Activated gamma-delta T cell (primary cell): ENCODE measurements around the gene SMIM30.
A peak's percentile ranks its signal among the peaks of the same experiment; 100 is the strongest.
"Not testable (repeated sequence)": the region's sequence is repeated elsewhere in the genome, so short reads cannot be mapped to it uniquely, and the experiment has no call there.

ENCODE experiments used
- DNase-seq: peaks from one replicate; lab custom pipeline; 2025; lab: John Stamatoyannopoulos, UW
- total RNA-seq, 2 donors: gene quantifications; one replicate each; lab custom pipeline; 2026; lab: John Stamatoyannopoulos, UW

SMIM30 gene, protein sequence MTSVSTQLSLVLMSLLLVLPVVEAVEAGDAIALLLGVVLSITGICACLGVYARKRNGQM
- total RNA-seq, result 13.4 to 15.8 reads per million in 2 donors

DNA sequence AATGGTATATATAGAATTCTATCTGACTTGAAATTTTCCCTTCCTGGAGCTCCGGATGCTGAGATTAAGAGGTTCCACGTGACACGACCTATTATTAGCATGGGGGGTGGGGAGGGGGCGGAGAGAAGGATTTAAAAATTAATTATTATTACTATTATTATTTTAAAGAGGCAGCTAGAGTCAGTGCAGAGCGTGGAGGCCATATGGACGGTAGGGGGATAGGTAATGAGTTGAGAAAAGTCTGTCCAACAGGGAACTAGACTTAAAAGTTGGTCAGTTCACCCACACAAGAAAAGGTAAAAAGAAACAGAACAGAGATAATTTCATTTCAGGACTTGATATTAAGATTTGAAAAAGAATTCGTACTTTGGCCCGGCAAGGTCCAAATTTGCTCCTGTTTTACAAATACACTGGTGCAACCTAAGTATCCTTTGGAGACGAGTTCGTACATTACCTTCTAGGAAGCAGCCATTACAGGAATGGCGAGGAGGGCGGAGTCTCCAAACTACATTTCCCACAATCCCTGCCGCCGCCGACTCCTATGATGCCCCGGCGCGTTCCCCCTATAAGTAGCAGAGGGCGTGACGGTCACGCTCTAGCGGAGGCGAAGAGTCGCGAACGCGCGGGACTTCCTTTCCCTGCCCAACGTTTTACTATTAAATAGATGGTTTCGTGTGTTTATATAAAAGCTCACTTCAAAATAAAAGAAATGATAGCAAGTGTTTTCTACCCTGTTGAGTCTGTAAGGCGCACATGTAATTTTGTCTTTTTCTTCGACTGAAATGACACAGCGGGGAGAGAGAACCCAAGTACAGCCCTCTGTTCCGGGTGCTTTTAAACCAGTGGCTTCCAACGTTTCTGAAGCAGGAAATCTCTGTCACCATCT lies at the start of gene SMIM30:
SMIM30 (minus strand) TSS at position 481 of the 886 bp plus-strand sequence. CDS start 976 bp downstream, outside the sequence.
- peak; percentile 36 for DNase-seq

DNA sequence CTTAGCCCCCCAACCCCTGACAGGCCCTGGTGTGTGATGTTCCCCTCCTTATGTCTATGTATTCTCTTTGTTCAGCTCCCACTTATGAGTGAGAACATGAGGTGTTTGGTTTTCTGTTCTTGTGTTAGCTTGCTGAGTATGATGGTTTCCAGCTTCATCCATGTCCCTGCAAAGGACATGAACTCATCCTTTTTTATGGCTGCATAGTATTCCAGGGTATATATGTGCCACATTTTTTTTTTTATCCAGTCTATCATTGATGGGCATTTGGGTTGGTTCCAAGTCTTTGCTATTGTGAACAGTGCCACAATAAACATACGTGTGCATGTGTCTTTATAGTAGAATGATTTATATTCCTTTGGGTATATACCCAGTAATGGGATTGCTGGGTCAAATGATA lies 47.8 kb upstream of the SMIM30 start:
- DNase-seq, result not testable (repeated sequence)

DNA sequence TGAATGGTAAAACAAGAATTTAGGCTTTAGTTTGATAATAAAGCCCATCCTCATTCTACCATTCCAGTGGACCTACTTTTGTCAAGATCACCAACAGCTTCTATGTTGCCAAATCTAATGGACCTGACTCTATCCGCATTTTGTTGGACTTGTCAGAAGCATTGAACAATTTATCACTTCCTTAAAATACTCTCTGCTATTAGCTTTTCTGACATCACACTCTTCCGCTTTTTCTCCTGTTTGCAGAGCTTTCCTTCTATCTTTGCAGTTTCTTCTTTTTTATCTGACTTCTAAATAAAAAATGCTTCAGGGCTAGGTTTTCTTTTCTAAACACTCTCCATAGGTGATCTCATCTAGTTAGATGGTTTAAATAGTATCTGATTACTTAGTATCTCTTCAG lies 42.7 kb upstream of the SMIM30 start:
- no peak for DNase-seq

DNA sequence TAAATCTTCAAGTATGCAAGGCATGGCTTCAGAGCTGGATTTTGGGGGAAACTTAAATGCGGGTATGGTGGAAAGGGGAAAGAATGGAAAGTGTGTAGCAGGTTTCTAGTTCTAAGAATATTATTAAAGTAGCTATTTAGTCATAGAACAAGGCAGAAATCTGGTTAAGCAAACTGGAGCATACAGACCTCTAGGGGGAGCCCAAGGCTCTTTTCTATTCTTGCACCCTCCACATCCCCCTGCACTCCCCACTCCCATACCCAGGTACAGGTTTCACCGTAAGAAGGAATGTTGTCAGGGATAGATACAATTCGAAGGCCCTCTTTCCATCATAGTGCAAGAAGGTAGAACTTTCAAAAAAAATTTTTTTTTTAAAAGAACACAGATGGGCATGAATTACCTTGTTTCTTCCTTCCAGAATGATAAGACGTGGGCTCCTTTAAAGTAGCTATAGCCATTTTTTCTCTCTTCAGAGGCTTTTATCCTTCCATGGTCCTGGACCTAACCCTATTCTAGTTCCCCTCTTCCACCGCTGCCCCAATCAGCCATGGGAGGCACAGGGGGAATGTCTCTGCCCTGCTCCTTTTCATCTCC lies 41.5 kb upstream of the SMIM30 start:
- DNase-seq, result no peak

DNA sequence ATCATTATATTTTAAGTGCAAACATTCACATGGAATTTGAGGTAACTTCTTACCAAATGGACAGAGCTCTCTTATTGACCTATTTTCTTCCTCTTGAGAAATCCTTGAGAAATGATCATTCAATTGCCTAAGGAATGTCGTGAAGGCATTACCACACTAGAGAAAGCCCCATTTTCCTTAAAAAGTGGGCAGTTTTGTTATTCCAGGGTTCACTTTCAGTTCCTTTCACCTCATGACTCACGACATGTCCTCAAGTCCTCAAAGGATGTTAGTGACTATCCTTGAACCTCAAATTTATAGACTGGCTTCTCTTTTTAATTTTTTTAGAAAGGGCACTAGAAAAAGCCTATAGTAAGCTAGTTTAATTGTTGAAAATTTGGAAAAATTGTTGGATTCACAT lies 40.4 kb upstream of the SMIM30 start:
- DNase-seq, result no peak

DNA sequence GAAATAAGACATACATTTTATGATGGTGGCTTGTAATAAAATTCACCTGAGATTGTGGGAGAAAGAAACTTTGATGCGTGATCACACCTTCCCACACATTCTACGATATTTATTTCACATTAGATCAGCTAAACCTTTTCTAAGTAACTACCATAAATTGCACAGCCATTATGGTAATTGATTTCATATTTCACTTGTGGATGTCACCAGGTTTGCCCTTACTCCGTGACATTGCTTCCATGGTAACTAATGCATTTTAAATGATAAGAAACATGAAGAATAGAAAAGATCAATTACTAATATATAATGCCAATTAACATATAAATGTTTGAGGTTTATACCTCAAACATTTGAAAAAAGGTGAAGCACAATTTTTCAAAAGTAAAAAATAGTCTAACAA lies 35.8 kb upstream of the SMIM30 start:
- no peak for DNase-seq

DNA sequence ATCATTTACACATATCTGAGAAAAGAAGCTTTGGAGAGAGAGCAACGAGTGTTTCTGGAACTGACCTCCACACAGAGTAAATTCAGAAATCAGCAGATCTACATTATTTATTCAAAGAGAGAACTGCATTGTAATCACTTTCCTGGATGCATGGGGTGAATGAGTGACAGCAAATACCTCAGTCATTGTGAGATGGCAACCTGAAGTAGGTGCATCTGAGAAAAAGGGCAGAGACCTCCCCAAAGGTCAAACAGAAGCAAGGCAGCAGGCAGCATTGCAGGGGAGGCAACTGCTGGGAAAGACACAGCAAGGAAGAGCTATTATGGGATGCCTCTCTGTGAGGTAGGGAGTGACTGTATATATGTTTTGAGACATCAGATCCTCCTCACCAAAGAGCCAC lies 26.5 kb upstream of the SMIM30 start:
- DNase-seq, result no peak

DNA sequence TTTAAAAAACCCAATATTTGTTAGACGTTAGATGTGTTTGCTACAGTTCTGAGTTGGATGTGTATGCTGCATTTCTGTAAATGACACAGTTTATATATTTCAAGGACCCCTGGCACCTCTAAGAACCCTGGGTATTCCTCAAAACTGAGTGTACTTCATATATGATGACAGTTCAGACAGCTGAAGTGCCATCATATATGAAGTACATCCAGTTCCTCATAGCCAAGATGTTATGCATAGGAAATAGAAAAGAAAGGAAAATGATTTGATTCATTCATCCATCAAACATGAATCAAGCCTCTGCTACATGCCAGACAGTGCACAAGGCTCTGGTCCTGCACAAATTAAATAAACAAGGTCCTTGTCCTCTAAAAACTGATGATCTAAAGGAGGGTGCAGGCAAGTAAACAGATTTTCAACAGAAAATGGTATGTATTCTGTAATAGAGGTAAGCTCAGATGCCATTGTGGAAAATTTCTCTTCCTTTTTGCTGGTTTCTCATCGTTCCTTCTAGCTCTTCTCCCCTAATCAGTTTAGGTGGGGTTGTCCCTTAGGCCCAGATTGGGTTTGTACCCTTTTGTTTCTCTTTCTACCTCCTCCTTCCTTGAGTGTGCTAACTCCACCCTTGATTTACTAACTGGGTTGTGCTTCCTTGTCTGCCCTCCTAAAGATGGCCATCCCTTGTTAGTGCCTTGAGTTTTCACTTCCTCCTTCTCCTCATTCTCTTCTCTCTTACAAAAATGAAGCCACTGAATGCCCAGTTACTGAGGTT lies 25.3 kb upstream of the SMIM30 start:
- no peak for DNase-seq

DNA sequence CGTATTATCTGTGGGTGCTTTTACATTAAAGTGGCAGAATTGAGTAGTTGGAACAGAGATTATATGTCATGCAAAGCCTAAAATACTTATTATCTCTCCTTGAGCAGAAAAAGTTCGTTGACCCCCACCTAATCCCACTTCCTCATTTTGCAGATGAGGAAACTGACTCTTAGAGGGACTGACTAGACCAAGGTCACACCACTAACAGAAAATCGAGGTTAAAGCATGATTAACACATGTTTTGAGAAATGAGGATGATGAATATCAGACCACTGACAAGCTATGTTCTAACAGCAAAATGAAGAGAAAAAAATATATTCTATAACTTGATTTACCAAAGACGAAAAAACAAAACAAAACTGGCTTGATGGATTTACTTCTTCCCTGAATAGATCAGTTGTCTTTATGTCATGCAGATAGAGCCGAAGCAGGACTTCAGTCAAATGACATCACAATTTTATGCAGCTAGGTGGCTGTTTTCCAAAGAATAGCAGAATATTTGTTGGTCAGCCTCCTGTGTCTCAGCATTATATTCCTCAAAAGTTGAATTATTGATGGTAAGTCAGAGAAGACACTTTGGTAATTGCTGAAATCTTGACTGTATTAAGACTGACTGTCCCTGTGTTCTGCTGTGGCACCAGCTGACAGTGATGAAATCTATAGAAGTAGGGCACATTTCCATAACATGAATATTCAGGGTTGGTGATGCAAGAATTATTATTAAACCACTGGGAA lies 24.2 kb upstream of the SMIM30 start:
- DNase-seq, result no peak

DNA sequence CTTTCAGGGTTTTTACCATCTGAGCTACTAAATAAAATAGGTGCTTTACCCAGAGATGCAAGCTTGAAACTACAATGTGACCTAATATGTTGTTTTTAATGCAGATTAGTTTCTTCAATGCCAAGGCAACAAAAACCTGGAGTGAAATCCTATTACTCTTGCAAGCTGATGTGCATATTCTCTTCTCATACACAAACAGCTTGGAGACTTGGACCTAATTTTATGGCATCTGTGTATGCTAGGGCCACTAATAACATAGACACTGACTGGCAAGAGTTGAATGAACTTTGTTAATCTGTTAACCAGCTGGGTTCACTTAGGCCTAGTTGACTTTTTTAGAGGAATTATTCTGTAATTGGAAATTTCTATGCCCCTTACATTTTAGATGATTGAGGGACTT lies 23.4 kb upstream of the SMIM30 start:
- no peak for DNase-seq

DNA sequence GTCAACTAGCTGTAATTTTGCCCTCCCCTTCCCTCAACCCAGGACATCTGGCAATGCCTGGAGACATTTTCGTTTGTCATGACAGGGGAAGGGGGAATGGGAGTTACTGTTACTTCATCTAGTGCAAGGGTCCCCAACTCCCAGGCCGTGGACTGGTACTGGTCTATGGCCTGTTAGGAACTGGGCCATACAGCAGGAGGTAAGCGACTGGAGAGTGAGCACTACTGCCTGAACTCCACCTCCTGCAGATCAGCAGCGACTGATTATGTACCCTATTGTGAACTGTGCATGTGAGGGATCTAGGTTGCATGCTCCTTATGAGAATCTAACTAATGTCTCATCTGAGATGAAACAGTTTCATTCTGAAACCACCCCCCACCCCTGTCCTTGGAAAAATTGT lies 22.6 kb upstream of the SMIM30 start:
- DNase-seq, result no peak

DNA sequence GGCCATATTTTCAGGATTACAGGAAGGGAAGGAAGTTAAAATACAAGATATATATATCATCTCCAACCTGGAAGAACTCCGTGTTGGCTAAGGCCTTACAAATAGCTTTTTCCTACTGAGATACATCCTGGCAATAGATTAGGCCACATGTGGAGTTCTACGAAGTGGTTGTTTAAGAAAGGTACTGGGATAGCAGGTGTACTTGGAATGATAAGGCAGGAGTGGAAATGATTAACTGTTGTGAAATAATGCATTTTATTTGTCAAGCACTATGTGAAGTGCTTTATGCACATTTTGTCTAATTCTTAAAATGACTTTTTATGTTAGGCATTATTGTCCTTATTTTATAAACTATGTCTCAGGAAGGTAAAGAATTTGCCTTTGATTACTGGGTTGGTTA lies 18.9 kb upstream of the SMIM30 start:
- no peak for DNase-seq

DNA sequence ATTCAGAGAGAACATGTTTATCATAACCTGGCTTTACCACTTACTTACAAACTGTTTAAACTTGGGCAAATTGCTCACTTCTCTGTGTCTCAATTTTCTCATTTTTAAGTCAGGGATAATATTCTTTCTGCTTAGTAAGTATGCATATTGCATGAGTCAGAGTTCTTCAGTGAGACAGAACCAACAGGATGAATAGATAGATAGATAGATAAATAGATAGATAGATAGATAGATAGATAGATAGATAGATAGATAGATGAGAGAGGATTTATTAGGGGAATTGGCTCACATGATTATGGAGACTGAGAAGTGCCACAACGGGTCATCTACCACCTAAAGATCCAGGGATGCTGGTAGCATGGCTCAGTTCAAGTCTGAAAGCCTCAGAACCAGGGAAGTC lies 15.7 kb upstream of the SMIM30 start:
- DNase-seq, result no peak

DNA sequence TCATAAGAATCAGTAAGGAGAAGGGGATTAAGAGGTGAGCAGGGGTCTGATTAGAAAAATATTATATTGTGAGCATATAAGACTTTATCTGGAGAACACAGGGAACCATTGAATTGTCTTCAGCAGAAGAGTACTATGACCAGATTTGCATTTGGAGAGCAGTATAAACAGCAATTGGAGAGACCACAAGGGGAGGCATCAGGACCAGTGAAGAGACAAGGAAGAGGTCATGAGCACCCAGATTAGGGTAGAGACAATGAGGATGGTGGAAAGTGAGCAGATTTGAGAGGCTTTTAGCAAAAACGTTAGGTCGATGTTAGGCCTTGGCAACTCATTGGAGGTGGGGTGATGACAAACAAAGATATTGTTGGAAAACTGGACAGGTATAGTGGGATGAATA lies 13.0 kb upstream of the SMIM30 start:
- DNase-seq, result no peak

DNA sequence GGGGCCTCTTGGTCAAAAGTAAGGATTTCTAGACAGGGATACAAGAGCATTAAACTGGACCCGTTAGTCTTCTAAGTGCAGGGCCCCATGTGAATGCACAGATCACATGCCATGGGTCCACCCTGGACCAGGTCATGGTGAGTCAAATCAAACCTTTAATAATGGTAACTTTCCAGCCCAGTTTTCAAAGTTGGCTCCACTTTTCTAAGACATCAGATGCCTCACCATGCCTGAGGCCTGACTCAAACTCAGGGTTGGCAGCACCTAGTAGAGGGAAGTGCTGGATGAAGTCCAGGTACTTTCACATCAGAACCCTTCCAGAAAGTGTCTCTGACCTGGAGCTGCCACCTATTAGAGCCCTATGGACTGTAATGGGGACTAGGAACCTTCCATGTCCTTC lies 9.7 kb upstream of the SMIM30 start:
- DNase-seq, result no peak

DNA sequence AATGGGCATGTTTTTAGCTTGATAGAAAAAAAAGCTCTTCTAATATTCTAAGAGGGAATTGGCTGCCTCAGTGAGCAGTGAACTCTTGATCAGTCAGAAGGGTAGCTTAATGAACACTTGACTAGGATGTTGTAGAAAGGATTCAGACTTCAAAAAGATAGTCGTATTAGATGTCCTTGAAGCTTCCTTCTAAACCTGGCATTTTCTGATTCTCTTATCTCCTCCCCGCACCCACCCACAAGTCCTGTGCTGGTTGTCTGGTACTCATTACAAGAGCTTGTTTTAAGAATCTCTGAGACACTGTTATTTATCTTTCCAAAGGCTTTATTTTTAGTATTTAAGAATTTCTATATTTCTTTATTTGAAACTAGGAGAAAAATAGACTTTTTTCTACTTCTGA lies 7.4 kb upstream of the SMIM30 start:
- DNase-seq, result no peak

DNA sequence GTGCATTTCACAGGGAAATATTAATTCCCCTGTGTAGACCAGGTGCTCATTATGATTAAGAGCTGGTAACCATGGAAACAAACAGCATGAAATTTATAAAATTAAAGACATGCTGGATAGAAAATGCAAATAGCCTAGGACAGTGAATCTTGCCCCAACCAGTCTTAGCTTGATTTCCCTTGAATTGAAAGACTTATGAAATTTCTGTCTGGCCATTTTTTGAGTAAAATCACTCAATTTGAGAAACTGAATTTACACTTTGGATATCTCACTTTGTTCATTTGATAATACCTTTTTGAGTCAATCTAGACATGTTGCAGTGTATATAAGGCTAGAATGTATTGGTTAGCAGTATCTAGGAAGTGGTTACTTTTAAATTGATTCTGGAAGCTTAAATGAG lies 4.4 kb upstream of the SMIM30 start:
- DNase-seq, result no peak

DNA sequence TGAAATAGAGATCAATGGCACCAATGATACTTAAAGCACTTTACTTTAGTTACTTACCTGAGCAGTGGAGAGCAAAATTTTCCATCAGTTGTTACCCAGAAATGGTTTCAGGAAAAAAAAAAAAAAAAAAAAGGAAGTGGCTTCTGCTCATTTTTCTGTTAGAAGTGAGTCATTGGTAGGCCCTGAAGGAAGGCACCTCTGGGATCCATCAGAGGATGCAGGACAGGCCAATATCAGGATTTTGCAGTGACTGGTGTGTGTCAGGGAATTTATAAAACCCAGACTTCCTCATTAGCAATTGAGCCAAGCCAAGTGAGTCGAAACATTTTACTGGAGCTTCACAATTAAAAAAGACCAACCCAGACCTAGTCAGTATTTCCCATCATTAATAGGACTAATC lies 2.3 kb upstream of the SMIM30 start:
- DNase-seq, result no peak

DNA sequence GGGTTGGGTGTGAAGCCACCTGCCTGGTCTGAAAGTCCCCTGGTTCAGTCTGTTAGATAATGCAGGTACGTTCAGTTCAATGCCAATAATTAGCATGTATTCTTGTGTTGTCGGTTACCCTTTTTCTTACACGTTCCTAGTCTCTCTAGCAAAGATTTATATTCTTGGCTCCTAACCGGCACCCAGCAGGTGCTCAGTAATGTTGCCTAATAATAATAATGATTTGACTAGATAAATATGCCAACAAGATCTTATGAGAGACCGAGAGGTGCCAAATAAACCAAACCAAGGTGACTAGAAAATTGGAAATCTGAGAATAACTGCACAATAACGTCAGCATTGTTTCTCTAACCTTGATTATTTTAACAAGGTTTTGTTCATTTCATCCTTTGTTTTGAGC lies 1.1 kb upstream of the SMIM30 start:
- no peak for DNase-seq

DNA sequence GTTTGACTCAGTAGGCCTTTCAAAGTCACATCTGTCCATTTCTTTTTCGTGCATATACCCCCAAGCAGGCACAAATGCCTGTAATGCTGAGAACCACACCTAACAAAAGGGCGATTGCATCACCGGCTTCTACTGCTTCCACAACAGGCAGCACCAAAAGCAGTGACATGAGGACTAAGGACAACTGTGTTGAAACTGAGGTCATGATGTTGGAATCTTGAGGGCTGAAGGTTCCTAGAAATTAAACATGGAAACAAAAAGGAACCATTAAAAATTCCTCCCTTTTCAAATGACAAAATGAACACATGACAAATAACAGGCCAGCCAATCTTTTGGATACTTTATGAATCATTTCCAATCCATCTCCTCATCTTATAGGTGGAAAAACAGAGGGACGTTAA lies 980 bp downstream of the SMIM30 start:
- DNase-seq, result not testable (repeated sequence)

DNA sequence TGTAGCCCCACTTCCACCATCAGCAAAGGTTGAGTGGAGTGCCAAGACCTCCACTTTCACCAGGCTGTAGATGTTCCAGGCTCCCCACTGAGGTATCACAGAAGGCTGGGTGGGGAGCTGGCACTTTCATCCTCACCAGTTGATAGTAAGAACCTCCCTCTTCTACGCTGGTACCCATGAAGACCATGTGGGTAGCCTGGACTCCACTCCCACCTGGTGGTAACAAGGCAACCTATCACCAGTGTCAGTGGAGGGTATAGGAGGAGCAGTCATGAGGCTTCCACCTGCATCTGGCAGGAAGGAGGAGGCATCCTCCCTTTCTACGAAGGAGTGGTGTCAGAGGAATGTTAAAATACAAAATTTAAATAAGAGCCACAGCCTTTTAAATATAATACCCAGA lies 4.4 kb downstream of the SMIM30 start:
- DNase-seq, result no peak

DNA sequence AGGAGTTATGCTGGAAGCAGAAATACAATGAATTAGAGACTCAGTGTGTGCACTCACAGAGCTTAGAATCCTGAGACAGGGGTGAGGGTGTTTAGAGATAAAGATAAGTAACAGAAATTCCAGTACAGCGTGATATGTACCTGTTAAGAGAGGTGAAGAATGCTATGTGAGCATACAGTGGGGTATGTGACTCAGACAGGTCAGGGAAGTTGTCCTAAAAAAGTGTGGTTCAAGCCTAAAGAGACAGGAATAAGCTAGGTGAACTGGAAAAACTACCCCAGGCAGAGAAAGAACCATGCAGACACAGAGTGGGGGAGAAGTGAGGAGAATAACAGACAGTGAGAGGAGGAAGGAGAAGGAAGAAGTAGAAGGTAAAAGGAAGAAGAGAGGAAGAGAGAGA lies 8.6 kb downstream of the SMIM30 start:
- DNase-seq, result no peak
